Fibroblast of villous mesenchyme (primary cell): ENCODE measurements around the gene RBM10. TPM values are rescaled to one million over a fixed set of nuclear protein-coding genes. Genes with fewer than 3 reads are reported as not detected.
A peak's percentile ranks its signal among the peaks of the same experiment; 100 is the strongest.
"Not testable (repeated sequence)": the region's sequence is repeated elsewhere in the genome, so short reads cannot be mapped to it uniquely, and the experiment has no call there.

Experiments used
- DNase-seq: peaks from one replicate; pipeline ENCODE4 v3.0.0-alpha.2; 2010; ENCODE audit warnings: low read depth
- H3K4me3 ChIP-seq: 2 replicates; pipeline ENCODE4 v1.5.1; 2011; ENCODE audit warnings: low read depth, mild to moderate bottlenecking, low read length
- CTCF ChIP-seq: IDR thresholded peaks from 2 replicates; pipeline ENCODE4 v1.5.1; 2012; ENCODE audit warnings: low read depth, mild to moderate bottlenecking, low read length; ENCODE audit not compliant: insufficient read depth
- total RNA-seq: library from RNA; depleted of rRNA; stranded (reverse); fragments of >200 nt; gene quantifications from 2 replicates; pipeline ENCODE4 v1.2.3, GENCODE V29; 2012

The RBM10 gene
- total RNA-seq: 39.6 and 49.2 TPM in 2 replicates

GRCh38 chrX:47144626-47145394, at the start of gene RBM10, which contains the start of gene NDUFB11:
TSS of gene RBM10 (plus strand) at chrX:47145221. CDS start at chrX:47147482, 2,261 bp downstream.
TSS of gene NDUFB11 (minus strand) at chrX:47144702. CDS start at chrX:47144679, 23 bp downstream.
- H3K4me3 ChIP-seq: peak within 1 kb of the TSS; percentile 81
- peak; percentile 67 for TF ChIP-seq CTCF
- peak; percentile 96 for DNase-seq

GRCh38 chrX:47097018-47097417, 48.0 kb upstream of the RBM10 start:
- H3K4me3 ChIP-seq: no peak overlapping the region
- no peak for TF ChIP-seq CTCF
- DNase-seq: no peak

- TF ChIP-seq CTCF: no peak
- H3K4me3 ChIP-seq: no peak overlapping the region
- no peak for DNase-seq
These were observed 46.5 kb upstream of the RBM10 start for GRCh38 chrX:47098338-47099094.

- TF ChIP-seq CTCF: no peak
- no peak for DNase-seq
- H3K4me3 ChIP-seq: no peak overlapping the region
These were observed 43.8 kb upstream of the RBM10 start for GRCh38 chrX:47101206-47101605.

- not testable (repeated sequence) for DNase-seq, H3K4me3 ChIP-seq
These were observed 33.9 kb upstream of the RBM10 start for GRCh38 chrX:47110936-47111615.

GRCh38 chrX:47112316-47112954, 32.6 kb upstream of the RBM10 start:
- no peak overlapping the region for H3K4me3 ChIP-seq
- TF ChIP-seq CTCF: no peak
- DNase-seq: no peak

- not testable (repeated sequence) for H3K4me3 ChIP-seq, DNase-seq
These were observed 28.4 kb upstream of the RBM10 start for GRCh38 chrX:47116551-47117110.

GRCh38 chrX:47124466-47124865, 20.6 kb upstream of the RBM10 start:
- H3K4me3 ChIP-seq, DNase-seq: not testable (repeated sequence)
